ENCODE data around the gene TECPR2.

GRCh38 chr14:102481791-102482238 lies 119.1 kb downstream of the TECPR2 start:
- no peak for TF ChIP-seq CTCF (IDR thresholded peaks at IDR 0.05; ENCODE audit: poor library complexity)
- no peak for TF ChIP-seq EZH2 (IDR thresholded peaks at IDR 0.05; ENCODE audit: borderline replicate concordance)
